Neuron (in vitro differentiated cells): ENCODE data around the gene DDX43.

Experiments
- H2AFZ ChIP-seq: one replicate; pipeline ENCODE4 v1.6.1; 2013; ENCODE audit warnings: low read depth, mild to moderate bottlenecking, inconsistent platforms, low read length, moderate library complexity
- H3K27me3 ChIP-seq: one replicate; pipeline ENCODE4 v1.6.1; 2013; ENCODE audit warnings: low read length; ENCODE audit not compliant: insufficient read depth
- H3K36me3 ChIP-seq: one replicate; pipeline ENCODE4 v1.6.1; 2013; ENCODE audit warnings: low read length; ENCODE audit not compliant: insufficient read depth
- H3K4me1 ChIP-seq: one replicate; pipeline ENCODE4 v1.6.1; 2013; ENCODE audit warnings: low read length; ENCODE audit not compliant: insufficient read depth
- H3K4me3 ChIP-seq: 2 replicates; pipeline ENCODE4 v1.5.1; 2013; ENCODE audit warnings: mild to moderate bottlenecking, low read length, moderate library complexity
- H3K9me3 ChIP-seq: one replicate; pipeline ENCODE4 v1.6.1; 2013; ENCODE audit warnings: low read length

The DDX43 gene

DNA sequence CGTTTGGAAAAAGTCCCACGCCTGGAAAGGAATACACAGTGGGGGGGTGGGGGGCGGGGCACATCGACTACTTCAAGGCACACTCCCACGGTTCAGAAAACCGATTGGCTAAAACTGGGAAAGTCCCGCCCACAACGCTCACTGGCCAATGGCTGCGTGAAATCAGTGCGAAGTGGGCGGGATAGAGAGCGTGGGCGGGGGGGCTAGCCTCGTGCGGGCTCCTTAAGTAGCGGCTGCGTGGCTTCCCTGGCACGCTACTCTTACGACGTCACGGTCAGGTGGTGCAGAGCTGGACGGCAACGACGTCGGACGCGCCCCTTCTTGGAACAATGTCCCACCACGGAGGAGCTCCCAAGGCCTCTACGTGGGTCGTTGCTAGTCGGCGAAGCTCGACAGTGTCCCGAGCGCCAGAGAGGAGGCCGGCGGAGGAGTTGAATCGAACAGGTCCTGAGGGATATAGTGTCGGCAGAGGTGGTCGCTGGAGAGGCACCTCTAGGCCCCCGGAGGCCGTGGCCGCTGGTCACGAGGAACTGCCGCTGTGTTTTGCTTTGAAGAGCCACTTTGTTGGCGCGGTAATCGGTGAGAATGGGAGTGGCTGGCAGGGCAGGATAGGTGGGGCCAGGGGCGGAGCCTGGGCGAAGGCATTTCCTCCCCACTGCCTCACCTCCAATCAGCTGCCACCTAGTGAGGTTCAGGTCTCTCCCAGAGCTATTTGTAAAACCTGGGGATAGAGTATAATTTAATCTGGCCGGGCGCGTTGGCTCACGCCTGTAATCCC, at the start of gene DDX43:
DDX43 (plus strand) TSS at position 252 of the 778 bp plus-strand sequence; CDS start at position 330, 78 bp downstream.
- Histone ChIP-seq H3K27me3 (no peaks in the 10 kb centered on the region), H3K4me3 (no peak within 1 kb of the TSS), H3K9me3 (no peaks in the 10 kb centered on the region), H3K36me3 (no peaks in the 10 kb centered on the region), H2AFZ (no peak within 1 kb of the TSS), H3K4me1 (no peaks in the 10 kb centered on the region)

DNA sequence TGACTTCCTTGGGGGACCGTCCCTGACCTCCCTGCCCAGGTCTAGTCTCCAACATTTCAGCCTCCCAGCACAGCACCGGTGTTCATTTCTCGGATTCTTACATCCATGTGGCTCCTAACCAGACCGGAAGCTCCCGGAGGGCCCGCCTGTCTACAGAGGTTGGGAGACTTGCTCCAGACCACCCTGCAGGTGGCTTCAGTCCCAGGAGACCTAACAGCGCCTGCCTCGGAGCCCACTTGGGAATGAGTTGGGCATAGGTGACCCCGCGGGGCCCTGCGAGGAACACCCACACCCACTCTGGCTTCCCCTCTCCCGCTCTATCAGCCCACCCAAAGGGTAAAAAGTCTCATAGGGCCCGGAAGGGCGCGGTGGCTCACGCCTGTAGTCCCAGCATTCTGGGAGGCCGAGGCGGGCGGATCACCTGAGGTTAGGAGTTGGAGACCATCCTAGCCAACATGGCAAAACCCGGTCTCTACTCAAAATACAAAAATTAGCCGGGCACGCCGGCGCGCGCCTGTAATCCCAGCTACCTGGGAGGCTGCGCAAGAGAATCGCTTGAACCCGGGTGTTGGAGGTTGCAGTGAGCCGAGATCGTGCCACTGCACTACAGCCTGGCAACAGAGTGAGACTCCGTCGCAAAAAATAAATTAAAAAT, 46.0 kb upstream of the DDX43 start:
- Histone ChIP-seq H3K9me3 (peaks cover 1% of the 10 kb centered on the region), H3K27me3 (peaks cover 3% of the 10 kb centered on the region), H3K36me3 (no peaks in the 10 kb centered on the region), H3K4me3 (no peak overlapping the region), H3K4me1 (peaks cover 9% of the 10 kb centered on the region), H2AFZ (no peak overlapping the region)

DNA sequence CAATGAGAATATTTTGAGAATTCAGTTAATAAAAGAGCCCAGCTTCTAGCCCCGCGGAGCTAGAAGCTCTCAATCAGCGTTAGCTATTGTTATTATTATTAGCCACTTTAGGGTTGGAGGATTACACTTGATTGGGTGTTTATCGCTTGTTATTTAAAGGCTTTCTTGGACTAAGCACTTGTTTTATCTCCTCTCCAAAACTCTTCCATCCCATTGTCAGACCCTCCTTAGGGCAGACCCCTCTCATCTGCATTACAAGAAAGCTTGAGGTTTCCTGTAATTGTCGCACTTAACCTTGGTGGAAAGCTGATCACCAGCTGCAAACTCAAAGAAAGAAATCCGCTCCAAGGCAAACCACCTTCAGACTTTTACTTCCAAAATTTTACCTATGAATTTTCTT, 45.3 kb upstream of the DDX43 start:
- Histone ChIP-seq H3K9me3 (peaks cover 2% of the 10 kb centered on the region), H3K36me3 (no peaks in the 10 kb centered on the region), H3K4me3 (no peak overlapping the region), H2AFZ (no peak overlapping the region), H3K27me3 (peaks cover 3% of the 10 kb centered on the region), H3K4me1 (peaks cover 9% of the 10 kb centered on the region)

DNA sequence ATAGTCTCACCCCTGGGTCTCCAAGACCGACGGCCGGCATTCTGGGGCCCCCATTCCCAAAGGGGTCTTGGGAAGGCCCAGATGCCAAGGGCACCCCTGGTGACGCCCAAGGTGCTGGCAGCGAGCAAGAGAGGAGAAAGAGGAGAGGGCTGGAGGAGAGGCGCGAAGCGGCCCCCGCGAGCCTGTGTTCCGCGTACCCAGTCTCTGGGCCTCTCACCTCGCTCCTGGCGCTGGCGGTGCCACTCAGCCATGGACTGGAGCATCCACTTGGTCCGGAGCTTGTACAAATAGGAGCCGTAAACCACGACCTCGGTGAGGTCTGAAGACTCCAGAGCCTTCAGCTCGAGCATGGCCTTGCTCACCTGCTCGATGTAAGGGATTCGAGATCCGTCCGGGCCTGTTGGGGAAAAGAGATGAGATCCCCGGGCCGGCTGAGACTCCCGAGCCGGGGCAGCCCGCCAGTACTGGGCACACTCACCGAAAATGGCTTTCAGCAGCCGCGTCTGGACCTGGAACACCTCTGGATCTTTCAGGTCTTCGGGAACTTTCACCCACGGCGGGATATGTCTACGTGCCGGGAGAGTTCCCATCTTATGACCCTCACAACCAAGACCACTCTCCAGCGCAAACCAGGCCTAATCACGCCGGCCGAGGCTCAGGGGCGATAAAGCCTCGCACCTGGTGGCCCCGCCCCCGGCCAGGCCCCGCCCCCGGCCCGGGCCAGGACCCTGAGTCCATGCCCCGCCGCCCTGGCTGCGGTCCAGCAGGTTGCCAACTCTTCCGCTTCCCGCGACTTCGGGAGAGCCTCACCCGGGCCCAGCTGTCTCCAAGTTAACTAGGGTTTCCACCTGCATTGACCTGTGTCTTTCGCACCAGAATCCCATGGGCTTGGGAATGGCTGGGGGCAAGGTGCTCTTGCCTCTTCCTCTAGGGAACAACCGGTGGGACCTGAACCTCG, 40.7 kb upstream of the DDX43 start, which contains the start of gene DPPA5:
DPPA5 (minus strand) TSS at position 641 of the 958 bp plus-strand sequence; CDS start at position 590, 51 bp downstream.
- no peaks in the 10 kb centered on the region for H3K27me3 ChIP-seq
- no peak within 1 kb of the TSS for H3K4me3 ChIP-seq
- peaks cover 2% of the 10 kb centered on the region for H3K9me3 ChIP-seq
- no peaks in the 10 kb centered on the region for H3K36me3 ChIP-seq
- H2AFZ ChIP-seq, result no peak within 1 kb of the TSS
- H3K4me1 ChIP-seq, result peaks cover 5% of the 10 kb centered on the region

DNA sequence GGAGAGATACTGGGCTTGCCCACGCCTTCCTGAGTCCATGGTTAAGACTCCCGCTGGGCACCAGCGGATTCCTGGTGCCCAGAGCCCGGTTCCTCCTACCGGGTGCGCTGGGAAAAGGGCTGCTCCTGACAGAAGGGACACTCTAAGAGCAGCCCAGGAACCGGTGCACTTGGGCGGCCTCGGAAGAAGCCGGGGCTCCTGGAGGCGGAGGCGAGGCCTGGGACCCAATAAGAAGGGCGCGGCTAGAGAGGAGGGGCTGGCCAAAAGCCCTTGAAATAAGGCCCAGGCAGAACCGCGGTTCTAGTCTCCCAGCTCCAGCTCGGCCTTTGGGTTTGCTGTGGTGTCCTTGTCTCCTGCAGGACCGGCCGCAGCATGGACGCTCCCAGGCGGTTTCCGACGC, 32.3 kb upstream of the DDX43 start, which contains the start of gene KHDC3L:
KHDC3L (plus strand) TSS at position 301 of the 400 bp plus-strand sequence; CDS start at position 373, 72 bp downstream.
- no peaks in the 10 kb centered on the region for H3K27me3 ChIP-seq
- no peaks in the 10 kb centered on the region for H3K4me1 ChIP-seq
- no peaks in the 10 kb centered on the region for H3K9me3 ChIP-seq
- no peak within 1 kb of the TSS for H2AFZ ChIP-seq
- no peak within 1 kb of the TSS for H3K4me3 ChIP-seq
- no peaks in the 10 kb centered on the region for H3K36me3 ChIP-seq

DNA sequence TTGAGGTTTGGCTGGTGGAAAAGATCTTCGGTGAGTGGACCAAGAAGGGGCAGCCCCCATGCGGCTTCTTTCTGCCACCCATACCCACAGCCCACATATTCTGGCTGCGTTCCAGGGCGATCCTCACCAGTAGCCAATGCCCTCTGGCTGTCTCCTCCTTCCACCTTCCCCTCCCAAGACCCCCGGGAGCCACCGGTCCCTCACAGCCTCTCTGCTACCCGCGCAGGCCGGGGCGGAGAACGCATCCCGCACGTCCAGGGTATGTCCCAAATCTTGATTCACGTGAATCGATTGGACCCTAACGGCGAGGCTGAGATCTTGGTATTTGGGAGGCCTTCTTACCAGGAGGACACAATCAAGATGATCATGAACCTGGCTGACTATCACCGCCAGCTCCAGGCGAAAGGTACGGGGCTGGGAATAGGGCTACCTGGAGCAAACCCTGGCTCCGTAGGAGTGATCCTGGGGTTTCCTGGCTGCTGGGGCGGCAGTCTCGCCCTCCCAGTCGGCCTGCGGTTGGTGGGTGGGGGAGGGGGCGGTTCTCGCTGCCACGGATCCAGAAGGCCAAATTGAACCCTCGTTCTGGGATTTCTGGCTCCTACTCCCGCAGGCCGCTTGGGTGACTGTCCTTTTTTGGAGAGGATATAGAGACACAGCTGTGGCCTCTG, 31.6 kb upstream of the DDX43 start:
- Histone ChIP-seq H3K4me3 (no peak overlapping the region), H3K27me3 (no peaks in the 10 kb centered on the region), H3K4me1 (no peaks in the 10 kb centered on the region), H3K9me3 (no peaks in the 10 kb centered on the region), H3K36me3 (no peaks in the 10 kb centered on the region), H2AFZ (no peak overlapping the region)

DNA sequence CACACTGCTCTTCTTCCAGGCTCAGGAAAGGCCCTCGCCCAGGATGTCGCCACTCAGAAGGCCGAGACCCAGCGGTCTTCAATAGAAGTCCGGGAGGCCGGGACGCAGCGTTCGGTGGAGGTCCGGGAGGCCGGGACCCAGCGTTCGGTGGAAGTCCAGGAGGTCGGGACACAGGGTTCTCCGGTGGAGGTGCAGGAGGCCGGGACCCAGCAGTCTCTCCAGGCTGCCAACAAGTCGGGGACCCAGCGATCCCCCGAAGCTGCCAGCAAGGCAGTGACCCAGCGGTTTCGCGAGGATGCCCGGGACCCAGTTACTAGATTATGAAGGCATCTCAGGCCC, 31.1 kb upstream of the DDX43 start:
- no peaks in the 10 kb centered on the region for H3K9me3 ChIP-seq
- no peaks in the 10 kb centered on the region for H3K36me3 ChIP-seq
- no peaks in the 10 kb centered on the region for H3K4me1 ChIP-seq
- no peak overlapping the region for H2AFZ ChIP-seq
- H3K27me3 ChIP-seq, result no peaks in the 10 kb centered on the region
- no peak overlapping the region for H3K4me3 ChIP-seq

DNA sequence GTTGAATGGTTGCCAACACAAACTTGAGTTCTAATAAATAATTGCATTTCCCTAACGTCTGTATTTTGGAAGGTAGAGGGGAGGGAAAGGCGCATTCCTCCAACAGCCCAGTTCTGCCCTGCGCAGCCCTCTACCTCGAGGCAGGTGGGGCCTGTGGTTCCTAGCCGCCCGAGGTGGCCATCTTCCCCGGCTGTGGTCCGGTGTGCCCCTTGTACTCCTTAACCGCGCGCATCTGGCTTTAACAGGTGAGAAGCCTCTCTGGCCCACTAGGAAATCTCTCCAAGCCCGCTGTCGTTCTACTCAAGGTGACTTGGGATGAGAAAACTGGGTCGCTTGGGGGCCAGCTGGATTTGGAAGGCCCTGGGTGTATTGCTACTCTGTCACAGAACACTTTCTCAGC, 30.5 kb upstream of the DDX43 start:
- H3K9me3 ChIP-seq, result no peaks in the 10 kb centered on the region
- no peaks in the 10 kb centered on the region for H3K4me1 ChIP-seq
- H2AFZ ChIP-seq, result no peak overlapping the region

DNA sequence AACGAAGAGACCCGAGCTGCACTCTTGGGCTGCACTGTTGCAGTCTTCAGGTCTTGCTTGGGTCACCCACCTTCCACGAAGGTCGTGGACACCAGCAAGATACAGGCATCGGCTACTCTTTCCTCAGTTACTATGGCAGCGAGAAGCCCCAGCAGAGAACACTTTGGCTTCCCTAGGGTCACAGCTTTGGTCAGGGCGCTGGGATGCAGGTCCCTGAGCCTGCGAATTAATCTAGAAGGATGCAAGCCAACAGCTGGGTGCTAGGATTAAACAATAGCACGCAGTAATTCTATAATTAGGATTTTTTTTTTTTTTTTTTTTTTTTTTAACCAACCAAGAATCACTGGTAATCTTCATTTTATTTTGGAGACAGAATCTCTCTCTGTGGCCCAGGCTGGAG, 30.1 kb upstream of the DDX43 start:
- no peaks in the 10 kb centered on the region for H3K4me1 ChIP-seq
- no peaks in the 10 kb centered on the region for H3K9me3 ChIP-seq
- no peak overlapping the region for H2AFZ ChIP-seq
- H3K27me3 ChIP-seq, result no peaks in the 10 kb centered on the region
- no peaks in the 10 kb centered on the region for H3K36me3 ChIP-seq
- no peak overlapping the region for H3K4me3 ChIP-seq

More for the DNA sequence above, 30.5 kb upstream of the DDX43 start:
- H3K36me3 ChIP-seq, result no peaks in the 10 kb centered on the region
- no peaks in the 10 kb centered on the region for H3K27me3 ChIP-seq
- H3K4me3 ChIP-seq, result no peak overlapping the region

DNA sequence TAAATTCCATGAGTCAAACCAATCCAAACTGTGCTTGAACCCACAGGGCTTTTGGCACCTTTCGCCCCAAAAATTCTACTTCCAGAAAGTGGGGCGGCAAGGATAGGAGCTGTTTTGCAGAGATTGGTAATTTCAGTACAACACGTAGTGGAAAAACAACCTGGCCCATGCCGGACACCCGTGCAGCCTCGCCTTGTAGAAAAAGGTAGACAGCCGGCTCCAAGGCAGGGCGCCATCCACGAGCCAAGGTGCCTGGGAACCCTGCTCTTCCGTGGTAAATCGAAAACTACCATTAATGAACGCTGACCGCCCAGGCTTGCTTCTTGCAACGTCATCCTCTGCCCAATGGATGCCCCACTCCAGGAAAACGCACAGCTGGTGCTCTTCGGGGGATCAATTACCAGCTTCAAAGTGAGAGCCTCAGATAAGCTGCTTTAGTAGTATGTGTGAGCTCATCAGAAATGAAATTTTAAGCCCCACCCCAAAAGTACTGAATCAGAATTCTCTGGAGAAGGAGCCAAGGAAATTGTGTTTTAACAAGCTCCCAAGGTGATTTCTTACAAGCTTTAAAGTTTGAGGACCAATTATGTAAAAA, 26.8 kb upstream of the DDX43 start:
- Histone ChIP-seq H3K36me3 (no peaks in the 10 kb centered on the region), H3K4me1 (no peaks in the 10 kb centered on the region), H2AFZ (no peak overlapping the region), H3K27me3 (no peaks in the 10 kb centered on the region), H3K4me3 (no peak overlapping the region), H3K9me3 (no peaks in the 10 kb centered on the region)

DNA sequence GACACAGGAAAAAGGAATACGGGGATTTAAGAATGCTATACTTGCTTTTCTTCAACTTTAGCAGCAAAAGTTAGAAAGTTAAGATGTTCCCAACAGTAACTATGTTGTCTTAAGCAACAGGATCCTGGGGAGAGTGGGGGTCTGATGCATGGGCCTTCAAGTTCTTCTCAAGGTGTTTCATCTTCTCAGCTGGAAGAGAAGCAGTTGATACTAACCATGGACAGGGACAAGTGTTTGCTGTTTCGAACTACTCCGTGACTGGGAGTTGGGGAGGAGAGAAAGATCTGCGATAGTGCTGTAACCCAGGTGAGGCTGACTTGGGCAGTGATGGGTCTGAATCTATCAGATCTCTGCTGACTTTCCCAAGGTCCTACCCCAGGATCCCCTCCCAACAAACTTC, 26.0 kb upstream of the DDX43 start:
- H3K9me3 ChIP-seq, result no peaks in the 10 kb centered on the region
- H3K4me3 ChIP-seq, result no peak overlapping the region
- no peaks in the 10 kb centered on the region for H3K4me1 ChIP-seq
- no peaks in the 10 kb centered on the region for H3K27me3 ChIP-seq
- no peaks in the 10 kb centered on the region for H3K36me3 ChIP-seq
- no peak overlapping the region for H2AFZ ChIP-seq

DNA sequence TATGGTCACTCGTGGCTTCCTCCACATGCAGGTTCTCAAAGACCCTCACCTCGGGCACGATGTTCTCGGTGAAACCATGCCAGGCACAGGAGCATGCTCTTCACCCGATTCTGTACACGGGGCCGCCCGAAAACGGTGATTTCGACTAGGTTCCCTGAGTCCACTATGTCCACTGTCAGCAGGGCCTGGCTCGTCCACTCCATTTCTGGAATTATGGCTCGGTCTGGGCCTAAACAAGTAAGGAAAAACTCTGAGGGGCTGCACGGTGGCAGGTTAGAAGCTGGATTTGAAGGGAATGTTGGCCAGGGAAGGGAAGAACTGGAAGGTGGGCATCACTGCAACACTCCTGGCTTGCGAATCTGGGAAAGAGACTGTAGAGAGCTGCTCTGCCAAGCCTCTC, 25.5 kb upstream of the DDX43 start:
- no peaks in the 10 kb centered on the region for H3K9me3 ChIP-seq
- H3K4me3 ChIP-seq, result no peak overlapping the region
- H3K4me1 ChIP-seq, result no peaks in the 10 kb centered on the region
- no peak overlapping the region for H2AFZ ChIP-seq
- no peaks in the 10 kb centered on the region for H3K27me3 ChIP-seq
- H3K36me3 ChIP-seq, result no peaks in the 10 kb centered on the region
